Spleen (tissue), 11 donors: Measurements from ENCODE around the gene MBD3L5. TPM values are rescaled to one million over a fixed set of nuclear protein-coding genes. Genes with fewer than 3 reads are reported as not detected.
"Not testable (repeated sequence)": the region's sequence is repeated elsewhere in the genome, so short reads cannot be mapped to it uniquely, and the experiment has no call there.

Experiments used
- DNase-seq: peaks from one replicate; pipeline ENCODE4 v3.0.0-alpha.2; 2020
- H3K27ac ChIP-seq, 8 donors: fragments of 200-600 bp; sonication (generic) in 7 of 8; 1 replicate in 4 of 8; 2 replicates in 4 of 8; pipeline versions ENCODE4 v1.5.0 to v1.8.0; 2016 to 2021; ENCODE audit warnings: inconsistent platforms in 4 of 8, mild to moderate bottlenecking in 4 of 8, moderate library complexity in 1 of 8
- H3K27me3 ChIP-seq, 7 donors: fragments of 200-600 bp; sonication (generic) in 6 of 7; replicated peaks in 1 of 7; 1 replicate in 4 of 7; 2 replicates in 3 of 7; pipeline versions ENCODE4 v1.5.0 to v1.8.0; 2016 to 2021; ENCODE audit warnings: inconsistent platforms in 3 of 7, mild to moderate bottlenecking in 1 of 7
- H3K36me3 ChIP-seq, 6 donors: fragments of 200-600 bp; sonication (generic) in 5 of 6; 1 replicate in 4 of 6; 2 replicates in 2 of 6; pipeline versions ENCODE4 v1.5.0 to v1.8.0; 2016 to 2021; ENCODE audit warnings: inconsistent platforms in 2 of 6
- H3K4me1 ChIP-seq, 6 donors: fragments of 200-600 bp; sonication (generic) in 5 of 6; 1 replicate in 3 of 6; 2 replicates in 3 of 6; pipeline versions ENCODE4 v1.5.0 to v1.8.0; 2016 to 2021; ENCODE audit warnings: inconsistent platforms in 3 of 6
- H3K4me3 ChIP-seq, 8 donors: fragments of 200-600 bp; sonication (generic) in 7 of 8; 1 replicate in 4 of 8; 2 replicates in 4 of 8; pipeline versions ENCODE4 v1.5.0 to v1.8.0; 2016 to 2021; ENCODE audit warnings: inconsistent platforms in 4 of 8, mild to moderate bottlenecking in 4 of 8, moderate library complexity in 2 of 8
- H3K9me3 ChIP-seq, 8 donors: fragments of 200-600 bp; sonication (generic) in 7 of 8; 1 replicate in 4 of 8; 2 replicates in 4 of 8; pipeline versions ENCODE4 v1.5.0 to v1.8.0; 2016 to 2021; ENCODE audit warnings: inconsistent platforms in 4 of 8
- CTCF ChIP-seq, 11 experiments: fragments of 200-600 bp in 7 of 11; fragments of 450-650 bp in 4 of 11; sonication (generic) in 4 of 11; IDR thresholded peaks in 8 of 11; conservative IDR thresholded peaks in 3 of 11; 1 replicate in 7 of 11; 2 replicates in 4 of 11; pipeline versions ENCODE4 v1.4.0 to v1.8.0; 2016 to 2021; ENCODE audit warnings: antibody characterized with exemption in 11 of 11, inconsistent platforms in 4 of 11, mild to moderate bottlenecking in 1 of 11
- POLR2A ChIP-seq, 3 donors: fragments of 450-650 bp; IDR thresholded peaks; one replicate each; pipeline ENCODE4 v1.5.1; 2017; ENCODE audit warnings: antibody characterized with exemption in 3 of 3, mild to moderate bottlenecking in 1 of 3
- POLR2AphosphoS5 ChIP-seq, 3 donors: sonication (generic); formaldehyde crosslinking; IDR thresholded peaks; one replicate each; pipeline ENCODE4 v1.5.1; 2017; ENCODE audit warnings: antibody characterized with exemption in 3 of 3
- WGBS, 5 donors: extraction: QIAGEN DNeasy Blood & Tissue Kit in 3 of 5; methylation state at CpG; one replicate each; pipeline versions ENCODE4 v1.1.5 to v1.1.7; 2013 to 2018; 5-methylcytosine and 5-hydroxymethylcytosine counted together
- intact Hi-C: fragments of 100-400 bp; cut with DNase I; formaldehyde crosslinking; loops from one replicate; pipeline ENCODE4 v1.15.0; 2023; ENCODE audit warnings: low total_unique reads
- polyA plus RNA-seq, 3 donors: library from polyadenylated mRNA; stranded (reverse); fragments of 200-250 nt; gene quantifications; one replicate each; pipeline ENCODE4 v1.2.1, GENCODE V29; 2013
- total RNA-seq, 7 donors: library from RNA; depleted of rRNA in 3 of 7; stranded (reverse); fragments of >200 nt in 3 of 7; fragmentation: NEBNext Ultra II Directional in 4 of 7; extraction: Animal tissue kit (Norgen Biotek cat#: 25700) in 4 of 7; gene quantifications; one replicate each; pipeline versions ENCODE4 v1.1.0 to v1.2.1, GENCODE V29; 2016 to 2021
- donor health status: healthy with polysubstance abuse.
- donor health status: DM: no; HTN: no; CAD: no; lungs with moderate emphysema.
- donor health status: DM: no; HTN: no; CAD: no.
- donor health status: Bipolar disorder and iron deficiency.
- donor health status: healthy.
- donor health status: DM: no; HTN: no; CAD: no.
- donor health status: DM: yes; HTN: yes; CAD: no.

The MBD3L5 gene
- total and polyA plus RNA-seq, 10 donors, result not detected

- DNase-seq, result no peak
- intact Hi-C loops, result no loop called here
- Histone ChIP-seq H3K27me3 (no peaks in the 10 kb centered on the region), H3K4me1 (no peaks in the 10 kb centered on the region), H3K9me3 (peaks cover 0 to 6% (median 0%) of the 10 kb centered on the region in 8 donors), H3K27ac (no peak overlapping the region), H3K4me3 (no peak overlapping the region), H3K36me3 (no peaks in the 10 kb centered on the region)
- TF ChIP-seq POLR2AphosphoS5 (IDR thresholded peaks at IDR 0.05) (no peak), CTCF (IDR thresholded peaks at IDR 0.05 in 8 of 11, conservative IDR thresholded peaks at IDR 0.05 in 3 of 11) (no peak), POLR2A (IDR thresholded peaks at IDR 0.05) (no peak)
- 87 to 91% (median 88%) methylated on average over 4 of the region's 4 CpGs for WGBS, 5 donors
Measured at GRCh38 chr19:7063339-7063738, 33.0 kb downstream of the MBD3L5 start.

- Histone ChIP-seq H3K9me3 (peaks cover 0 to 6% (median 0%) of the 10 kb centered on the region in 8 donors), H3K27ac (no peak overlapping the region), H3K27me3 (no peaks in the 10 kb centered on the region), H3K36me3 (no peaks in the 10 kb centered on the region), H3K4me1 (peaks cover 0 to 5% (median 0%) of the 10 kb centered on the region in 6 donors), H3K4me3 (no peak overlapping the region)
- peak; percentile 18 for DNase-seq
- 87 to 94% (median 91%) methylated on average over 9 of the region's 9 CpGs for WGBS, 5 donors
- intact Hi-C loops, result no loop called here
- TF ChIP-seq POLR2A (IDR thresholded peaks at IDR 0.05) (no peak), POLR2AphosphoS5 (IDR thresholded peaks at IDR 0.05) (no peak), CTCF (IDR thresholded peaks at IDR 0.05 in 8 of 11, conservative IDR thresholded peaks at IDR 0.05 in 3 of 11) (no peak)
Measured at GRCh38 chr19:7063764-7064418, 33.5 kb downstream of the MBD3L5 start.

- H3K27ac ChIP-seq, intact Hi-C loops, H3K27me3 ChIP-seq, H3K4me3 ChIP-seq, H3K9me3 ChIP-seq, DNase-seq: not testable (repeated sequence)
- 68 to 83% (median 75%) methylated on average over 13 of the region's 13 CpGs for WGBS, 5 donors
- peaks cover 0 to 17% (median 13%) of the 10 kb centered on the region in 6 donors for H3K36me3 ChIP-seq
- peaks cover 6 to 24% (median 16%) of the 10 kb centered on the region in 6 donors for H3K4me1 ChIP-seq
Measured at GRCh38 chr19:7067122-7067521, 36.7 kb downstream of the MBD3L5 start.

GRCh38 chr19:7067716-7068115 lies 37.3 kb downstream of the MBD3L5 start:
- no peaks in the 10 kb centered on the region for H3K27me3 ChIP-seq
- WGBS, 5 donors, result 82 to 94% (median 88%) methylated on average over 2 of the region's 2 CpGs
- intact Hi-C loops, result no loop called here
- H3K9me3 ChIP-seq, result peaks cover 0 to 6% (median 0%) of the 10 kb centered on the region in 8 donors
- no peak for TF ChIP-seq POLR2A (IDR thresholded peaks at IDR 0.05)
- TF ChIP-seq CTCF (IDR thresholded peaks at IDR 0.05 in 8 of 11, conservative IDR thresholded peaks at IDR 0.05 in 3 of 11), result no peak
- TF ChIP-seq POLR2AphosphoS5 (IDR thresholded peaks at IDR 0.05), result no peak
- H3K4me3 ChIP-seq, result no peak overlapping the region
- no peak for DNase-seq
- H3K27ac ChIP-seq, result no peak overlapping the region
- peaks cover 6 to 24% (median 16%) of the 10 kb centered on the region in 6 donors for H3K4me1 ChIP-seq
- peaks cover 0 to 23% (median 19%) of the 10 kb centered on the region in 6 donors for H3K36me3 ChIP-seq
